ENCODE data around the gene XPNPEP3. TPM values are rescaled to one million over a fixed set of nuclear protein-coding genes. Genes with fewer than 3 reads are reported as not detected.

The XPNPEP3 gene
- total and polyA plus RNA-seq, 2 donors from 2014 or later: 4.6 to 22.5 TPM

DNA sequence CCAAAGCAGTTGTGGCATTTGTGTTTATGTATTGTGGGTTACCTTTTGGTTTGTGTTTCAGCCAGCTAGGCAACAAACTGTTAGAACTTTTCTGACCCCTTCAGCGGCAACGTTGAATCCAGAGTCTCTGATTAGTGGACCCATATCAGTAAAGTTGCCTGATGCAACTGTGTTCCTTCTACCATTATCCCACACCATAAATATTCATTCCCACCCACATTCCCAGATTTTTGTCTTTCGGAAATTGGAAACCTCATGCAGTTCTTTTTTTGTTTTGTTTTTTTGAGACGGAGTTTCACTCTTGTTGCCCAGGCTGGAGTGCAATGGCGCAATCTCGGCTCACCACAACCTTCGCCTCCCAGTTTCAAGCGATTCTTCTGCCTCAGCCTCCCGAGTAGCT, 63.6 kb downstream of the XPNPEP3 start:
- H3K4me1 ChIP-seq (ENCODE audit: control insufficient read depth in 2 of 3, insufficient read depth in 2 of 3, low read depth in 1 of 3, low read length in 3 of 3): no peaks in the 10 kb centered on the region
- TF ChIP-seq, protein P1, sequence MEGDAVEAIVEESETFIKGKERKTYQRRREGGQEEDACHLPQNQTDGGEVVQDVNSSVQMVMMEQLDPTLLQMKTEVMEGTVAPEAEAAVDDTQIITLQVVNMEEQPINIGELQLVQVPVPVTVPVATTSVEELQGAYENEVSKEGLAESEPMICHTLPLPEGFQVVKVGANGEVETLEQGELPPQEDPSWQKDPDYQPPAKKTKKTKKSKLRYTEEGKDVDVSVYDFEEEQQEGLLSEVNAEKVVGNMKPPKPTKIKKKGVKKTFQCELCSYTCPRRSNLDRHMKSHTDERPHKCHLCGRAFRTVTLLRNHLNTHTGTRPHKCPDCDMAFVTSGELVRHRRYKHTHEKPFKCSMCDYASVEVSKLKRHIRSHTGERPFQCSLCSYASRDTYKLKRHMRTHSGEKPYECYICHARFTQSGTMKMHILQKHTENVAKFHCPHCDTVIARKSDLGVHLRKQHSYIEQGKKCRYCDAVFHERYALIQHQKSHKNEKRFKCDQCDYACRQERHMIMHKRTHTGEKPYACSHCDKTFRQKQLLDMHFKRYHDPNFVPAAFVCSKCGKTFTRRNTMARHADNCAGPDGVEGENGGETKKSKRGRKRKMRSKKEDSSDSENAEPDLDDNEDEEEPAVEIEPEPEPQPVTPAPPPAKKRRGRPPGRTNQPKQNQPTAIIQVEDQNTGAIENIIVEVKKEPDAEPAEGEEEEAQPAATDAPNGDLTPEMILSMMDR (IDR thresholded peaks at IDR 0.05; ENCODE audit: borderline replicate concordance, extremely low read depth, insufficient read depth): no peak
- no peak overlapping the region for H3K4me3 ChIP-seq (ENCODE audit: low read length in 3 of 3)
- FAIRE-seq (no peak), DNase-seq (no peak)
- no peaks in the 10 kb centered on the region for H3K27me3 ChIP-seq (ENCODE audit: control insufficient read depth, insufficient read depth, low read length)
- H3K36me3 ChIP-seq (ENCODE audit: control insufficient read depth in 2 of 3, insufficient read depth in 3 of 3, low read length in 3 of 3): peaks cover 3 to 18% (median 10%) of the 10 kb centered on the region in 3 donors
- no peaks in the 10 kb centered on the region for H3K9me3 ChIP-seq (ENCODE audit: control insufficient read depth in 2 of 3, insufficient read depth in 1 of 3, low read length in 3 of 3)
- no peak overlapping the region for H3K27ac ChIP-seq (ENCODE audit: low read depth in 2 of 2, low read length in 2 of 2)
- H3K9ac ChIP-seq (ENCODE audit: low read length in 3 of 3): no peak overlapping the region
- intact Hi-C loops (cut with DNase I): no loop called here

DNA sequence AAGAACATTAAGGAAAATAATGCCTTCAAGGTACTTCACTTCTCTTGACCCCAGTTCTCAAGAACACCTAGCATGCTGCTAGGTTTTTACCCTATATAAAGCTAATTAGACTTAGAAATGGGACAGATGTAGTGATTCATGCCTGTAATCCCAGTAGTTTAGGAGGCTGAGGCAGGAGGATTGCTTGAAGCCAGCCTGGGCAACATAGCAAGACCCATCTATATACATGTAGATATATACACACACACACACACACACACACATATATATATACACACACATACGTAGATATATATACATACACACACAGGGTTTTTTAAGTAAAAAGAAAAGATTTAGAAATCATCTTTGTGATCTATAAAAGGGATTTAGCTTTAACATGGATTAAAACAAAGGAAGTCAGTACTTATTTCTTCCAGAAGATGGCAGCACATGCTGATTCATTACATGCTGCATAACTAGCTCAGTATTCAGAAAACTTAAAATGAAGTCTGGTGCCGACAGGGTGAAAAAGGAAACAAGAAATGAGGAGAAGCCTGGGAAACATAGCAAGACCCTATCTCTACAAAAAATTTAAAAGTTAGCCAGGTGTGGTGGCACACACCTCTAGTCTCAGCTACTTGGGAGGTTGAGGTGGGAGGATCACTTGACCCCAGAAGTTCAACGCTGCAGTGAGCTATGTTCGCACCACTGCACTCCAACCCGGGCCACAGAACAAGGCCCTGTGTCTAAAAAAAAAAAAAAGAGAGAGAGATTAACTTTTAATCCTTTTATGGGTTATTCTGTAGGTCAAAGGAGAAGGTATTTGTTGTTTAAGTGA, 65.7 kb downstream of the XPNPEP3 start:
- H3K9ac ChIP-seq (ENCODE audit: low read length in 3 of 3): no peak overlapping the region
- no peak overlapping the region for H3K27ac ChIP-seq (ENCODE audit: low read depth in 2 of 2, low read length in 2 of 2)
- no peaks in the 10 kb centered on the region for H3K9me3 ChIP-seq (ENCODE audit: control insufficient read depth in 2 of 3, insufficient read depth in 1 of 3, low read length in 3 of 3)
- H3K4me3 ChIP-seq (ENCODE audit: low read length in 3 of 3): no peak overlapping the region
- H3K36me3 ChIP-seq (ENCODE audit: control insufficient read depth in 2 of 3, insufficient read depth in 3 of 3, low read length in 3 of 3): peaks cover 3 to 24% (median 19%) of the 10 kb centered on the region in 3 donors
- H3K27me3 ChIP-seq (ENCODE audit: control insufficient read depth, insufficient read depth, low read length): no peaks in the 10 kb centered on the region
- peak in 2 of 5 donors; percentile 74 to 83 for DNase-seq
- TF ChIP-seq, protein P1 (IDR thresholded peaks at IDR 0.05; ENCODE audit: borderline replicate concordance, extremely low read depth, insufficient read depth): peak; percentile 81
- intact Hi-C loops (cut with DNase I): no loop called here
- FAIRE-seq: peak; percentile 93
- H3K4me1 ChIP-seq (ENCODE audit: control insufficient read depth in 2 of 3, insufficient read depth in 2 of 3, low read depth in 1 of 3, low read length in 3 of 3): no peaks in the 10 kb centered on the region

DNA sequence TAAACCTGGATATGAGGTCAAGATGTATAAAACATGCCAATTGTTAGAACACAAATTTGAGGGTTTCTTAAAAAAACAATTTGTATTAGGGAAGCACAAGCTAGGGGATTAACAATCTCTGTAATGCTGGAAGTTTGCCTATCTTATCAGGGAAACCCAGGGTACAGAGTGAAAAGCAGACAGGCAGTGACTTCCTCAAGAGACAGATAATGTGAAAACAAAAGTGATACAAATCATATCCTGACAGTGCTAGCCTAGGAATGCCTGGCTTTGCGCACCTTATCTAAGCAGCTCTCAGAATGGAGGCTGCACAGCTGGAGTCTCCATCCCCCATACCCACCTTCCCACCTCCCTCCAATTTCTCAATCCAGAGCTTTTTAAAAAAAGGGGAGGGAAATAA, 71.7 kb downstream of the XPNPEP3 start:
- Histone ChIP-seq H3K9ac (ENCODE audit: low read length in 3 of 3) (no peak overlapping the region), H3K27ac (ENCODE audit: low read depth in 2 of 2, low read length in 2 of 2) (no peak overlapping the region), H3K4me1 (ENCODE audit: control insufficient read depth in 2 of 3, insufficient read depth in 2 of 3, low read depth in 1 of 3, low read length in 3 of 3) (no peaks in the 10 kb centered on the region), H3K27me3 (ENCODE audit: control insufficient read depth, insufficient read depth, low read length) (no peaks in the 10 kb centered on the region), H3K4me3 (ENCODE audit: low read length in 3 of 3) (no peak overlapping the region), H3K9me3 (ENCODE audit: control insufficient read depth in 2 of 3, insufficient read depth in 1 of 3, low read length in 3 of 3) (no peaks in the 10 kb centered on the region), H3K36me3 (ENCODE audit: control insufficient read depth in 2 of 3, insufficient read depth in 3 of 3, low read length in 3 of 3) (peaks cover 3 to 27% (median 20%) of the 10 kb centered on the region in 3 donors)
- DNase-seq (no peak), FAIRE-seq (no peak)
- intact Hi-C loops (cut with DNase I): no loop called here
- TF ChIP-seq, protein P1 (IDR thresholded peaks at IDR 0.05; ENCODE audit: borderline replicate concordance, extremely low read depth, insufficient read depth): no peak

Measured in kidney (tissue), 14 donors.